Body of pancreas (tissue), 4 donors: ENCODE results near the gene NDUFB11. TPM values are rescaled to one million over a fixed set of nuclear protein-coding genes. Genes with fewer than 3 reads are reported as not detected.
"Not testable (repeated sequence)": the region's sequence is repeated elsewhere in the genome, so short reads cannot be mapped to it uniquely, and the experiment has no call there.

Experiments
- ATAC-seq: fragments of 150-250 bp; one replicate; pipeline ENCODE4 v1.9.1; 2016
- DNase-seq, 4 donors: peaks; one replicate each; pipeline ENCODE4 v3.0.0-alpha.2; 2019
- H3K27ac ChIP-seq, 4 donors: fragments of 200-600 bp; sonication (generic); 1 replicate in 3 of 4; 2 replicates in 1 of 4; pipeline versions ENCODE4 v1.5.1 to v1.6.1; 2016 to 2019; ENCODE audit warnings: mild to moderate bottlenecking in 1 of 4, mixed read lengths in 1 of 4, moderate library complexity in 1 of 4
- H3K27me3 ChIP-seq, 2 donors: fragments of 200-600 bp; sonication (generic); one replicate each; pipeline ENCODE4 v1.6.0; 2016; ENCODE audit warnings: mild to moderate bottlenecking in 1 of 2
- H3K36me3 ChIP-seq, 2 donors: fragments of 200-600 bp; sonication (generic); replicated peaks in 1 of 2; 2 replicates each; pipeline ENCODE4 v1.5.1; 2016; ENCODE audit warnings: low read depth in 2 of 2; ENCODE audit not compliant: insufficient read depth in 1 of 2
- H3K4me1 ChIP-seq: fragments of 200-600 bp; sonication (generic); one replicate; pipeline ENCODE4 v1.6.0; 2016
- H3K4me3 ChIP-seq, 2 donors: fragments of 200-600 bp; sonication (generic); 1 replicate in 1 of 2; 2 replicates in 1 of 2; pipeline ENCODE4 v1.5.1; 2016 to 2019
- H3K9me3 ChIP-seq, 3 donors: fragments of 200-600 bp; sonication (generic); 1 replicate in 2 of 3; 2 replicates in 1 of 3; pipeline ENCODE4 v1.5.1; 2016
- POLR2A ChIP-seq, 3 donors: fragments of 450-650 bp; IDR thresholded peaks; one replicate each; pipeline ENCODE4 v1.6.1; 2016; ENCODE audit warnings: antibody characterized with exemption in 3 of 3, mild to moderate bottlenecking in 2 of 3
- WGBS, 2 donors: methylation state at CpG; one replicate each; pipeline ENCODE4 v1.1.5; 2017; 5-methylcytosine and 5-hydroxymethylcytosine counted together
- intact Hi-C: fragments of 100-400 bp; cut with DNase I; formaldehyde crosslinking; loops from one replicate; pipeline ENCODE4 v1.15.1; 2023
- total RNA-seq, 2 donors: library from RNA; depleted of rRNA; stranded (reverse); fragments of >200 nt; gene quantifications; one replicate each; pipeline ENCODE4 v1.1.0, GENCODE V29; 2016
- TF ChIP-seq, protein P1 (sequence below), 7 experiments: fragments of 450-650 bp in 4 of 7; fragments of 200-600 bp in 3 of 7; sonication (generic) in 3 of 7; IDR thresholded peaks; one replicate each; pipeline ENCODE4 v1.5.1; 2016 to 2019; ENCODE audit warnings: antibody characterized with exemption in 7 of 7

The NDUFB11 gene
- total RNA-seq, 2 donors from 2014 or later = 66.7 to 80.1 TPM

DNA sequence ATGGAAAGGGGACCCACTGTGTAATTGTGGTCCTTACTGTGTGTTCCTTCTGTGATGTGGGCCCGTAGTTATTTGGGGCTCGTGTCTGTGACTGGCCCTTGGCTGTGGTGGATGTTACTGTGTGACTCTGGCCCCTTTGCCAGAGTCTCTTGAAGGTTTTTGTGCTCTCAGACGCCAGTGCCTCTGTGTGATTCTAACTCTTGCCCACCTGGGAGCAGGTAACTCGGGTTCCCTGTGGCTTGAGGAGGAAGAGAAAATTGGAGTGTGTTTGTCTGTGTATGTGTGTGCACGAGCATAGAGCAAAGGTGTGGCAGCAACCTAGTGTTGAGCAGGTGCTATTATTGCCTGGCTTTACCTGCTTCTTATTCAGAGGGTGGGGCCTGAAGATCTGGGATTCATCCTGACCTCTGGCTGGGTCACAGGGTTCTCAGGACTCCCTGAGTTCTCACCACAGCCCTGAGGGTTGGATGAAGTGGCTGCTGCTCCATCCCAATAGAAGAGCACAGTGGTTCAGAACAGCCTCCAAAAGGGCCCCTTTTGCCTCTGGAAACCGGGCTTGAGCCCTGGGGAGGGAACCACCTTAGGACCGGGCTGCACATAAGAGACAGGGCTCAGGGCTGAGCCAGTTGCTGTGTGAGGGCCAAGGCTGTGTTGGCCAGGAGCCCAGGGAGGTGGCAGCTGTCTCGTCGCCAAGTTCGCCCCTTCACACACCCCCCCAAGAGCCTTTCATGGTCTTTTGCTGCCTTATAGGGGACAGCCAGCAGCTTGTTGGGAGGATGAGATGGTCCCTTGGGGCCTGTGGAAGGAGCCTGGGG is 1.8 kb upstream of the NDUFB11 start:
- ATAC-seq (no peak), DNase-seq (peak in 1 of 4 donors; percentile 30)
- H3K27me3 ChIP-seq = no peaks in the 10 kb centered on the region
- peak overlapping the region in 2 of 4 donors; percentile 93 to 96 for H3K27ac ChIP-seq
- no peaks in the 10 kb centered on the region for H3K9me3 ChIP-seq
- 0% methylated on average over 1 to 5 of the region's 10 CpGs for WGBS, 2 donors
- no peaks in the 10 kb centered on the region for H3K36me3 ChIP-seq
- H3K4me3 ChIP-seq = peak overlapping the region in 1 of 2 donors; percentile 48
- TF ChIP-seq, protein P1, sequence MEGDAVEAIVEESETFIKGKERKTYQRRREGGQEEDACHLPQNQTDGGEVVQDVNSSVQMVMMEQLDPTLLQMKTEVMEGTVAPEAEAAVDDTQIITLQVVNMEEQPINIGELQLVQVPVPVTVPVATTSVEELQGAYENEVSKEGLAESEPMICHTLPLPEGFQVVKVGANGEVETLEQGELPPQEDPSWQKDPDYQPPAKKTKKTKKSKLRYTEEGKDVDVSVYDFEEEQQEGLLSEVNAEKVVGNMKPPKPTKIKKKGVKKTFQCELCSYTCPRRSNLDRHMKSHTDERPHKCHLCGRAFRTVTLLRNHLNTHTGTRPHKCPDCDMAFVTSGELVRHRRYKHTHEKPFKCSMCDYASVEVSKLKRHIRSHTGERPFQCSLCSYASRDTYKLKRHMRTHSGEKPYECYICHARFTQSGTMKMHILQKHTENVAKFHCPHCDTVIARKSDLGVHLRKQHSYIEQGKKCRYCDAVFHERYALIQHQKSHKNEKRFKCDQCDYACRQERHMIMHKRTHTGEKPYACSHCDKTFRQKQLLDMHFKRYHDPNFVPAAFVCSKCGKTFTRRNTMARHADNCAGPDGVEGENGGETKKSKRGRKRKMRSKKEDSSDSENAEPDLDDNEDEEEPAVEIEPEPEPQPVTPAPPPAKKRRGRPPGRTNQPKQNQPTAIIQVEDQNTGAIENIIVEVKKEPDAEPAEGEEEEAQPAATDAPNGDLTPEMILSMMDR (IDR thresholded peaks at IDR 0.05) = no peak
- TF ChIP-seq POLR2A (IDR thresholded peaks at IDR 0.05) = no peak
- intact Hi-C loops = no loop called here
- H3K4me1 ChIP-seq = peaks cover 19% of the 10 kb centered on the region

DNA sequence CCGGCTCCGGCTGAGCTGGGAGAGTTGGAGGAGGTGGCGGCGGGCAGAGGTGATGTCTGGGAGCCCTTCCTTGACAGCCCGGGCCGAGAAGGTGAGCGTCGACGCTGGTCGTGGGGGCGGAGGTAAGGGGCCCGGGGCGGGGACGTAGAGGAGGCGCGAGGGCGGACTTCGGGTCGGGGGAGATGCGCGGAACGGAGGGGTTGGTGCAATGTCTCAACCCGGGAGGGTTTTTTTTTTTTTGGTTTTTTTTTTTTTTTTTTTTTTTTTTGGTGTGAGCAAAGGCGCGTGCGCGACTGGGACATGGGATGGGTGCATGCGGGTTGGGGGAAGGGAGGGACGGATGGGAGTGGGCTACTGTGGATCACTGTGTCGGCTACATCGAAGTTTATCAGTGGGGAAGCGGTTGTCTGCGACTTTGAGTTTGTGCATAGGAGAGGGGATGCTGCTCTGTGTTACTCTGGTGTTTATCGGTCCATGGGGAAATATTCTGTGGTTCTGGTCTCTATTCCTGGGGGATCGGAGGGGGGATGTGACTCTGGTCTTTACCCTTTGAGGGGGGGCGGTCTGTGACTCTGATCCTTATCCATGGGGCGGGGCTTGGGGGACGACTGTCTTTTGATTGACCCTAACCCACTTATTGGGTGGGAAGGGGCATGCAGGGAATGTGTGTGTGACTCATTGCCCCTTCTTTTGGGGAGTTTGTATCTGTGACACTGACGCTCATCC is 1.1 kb upstream of the NDUFB11 start:
- intact Hi-C loops = no loop called here
- 0 to 1% methylated on average over 19 to 35 of the region's 39 CpGs for WGBS, 2 donors
- ATAC-seq (peak; percentile 25), DNase-seq (no peak)
- Histone ChIP-seq H3K27ac (peak overlapping the region; percentile 93 to 96 (median 94)), H3K9me3 (no peaks in the 10 kb centered on the region), H3K27me3 (no peaks in the 10 kb centered on the region), H3K36me3 (no peaks in the 10 kb centered on the region), H3K4me1 (peaks cover 19% of the 10 kb centered on the region), H3K4me3 (peak overlapping the region; percentile 48 to 51)
- no peak for TF ChIP-seq POLR2A (IDR thresholded peaks at IDR 0.05)
- TF ChIP-seq, protein P1 (IDR thresholded peaks at IDR 0.05) = no peak

DNA sequence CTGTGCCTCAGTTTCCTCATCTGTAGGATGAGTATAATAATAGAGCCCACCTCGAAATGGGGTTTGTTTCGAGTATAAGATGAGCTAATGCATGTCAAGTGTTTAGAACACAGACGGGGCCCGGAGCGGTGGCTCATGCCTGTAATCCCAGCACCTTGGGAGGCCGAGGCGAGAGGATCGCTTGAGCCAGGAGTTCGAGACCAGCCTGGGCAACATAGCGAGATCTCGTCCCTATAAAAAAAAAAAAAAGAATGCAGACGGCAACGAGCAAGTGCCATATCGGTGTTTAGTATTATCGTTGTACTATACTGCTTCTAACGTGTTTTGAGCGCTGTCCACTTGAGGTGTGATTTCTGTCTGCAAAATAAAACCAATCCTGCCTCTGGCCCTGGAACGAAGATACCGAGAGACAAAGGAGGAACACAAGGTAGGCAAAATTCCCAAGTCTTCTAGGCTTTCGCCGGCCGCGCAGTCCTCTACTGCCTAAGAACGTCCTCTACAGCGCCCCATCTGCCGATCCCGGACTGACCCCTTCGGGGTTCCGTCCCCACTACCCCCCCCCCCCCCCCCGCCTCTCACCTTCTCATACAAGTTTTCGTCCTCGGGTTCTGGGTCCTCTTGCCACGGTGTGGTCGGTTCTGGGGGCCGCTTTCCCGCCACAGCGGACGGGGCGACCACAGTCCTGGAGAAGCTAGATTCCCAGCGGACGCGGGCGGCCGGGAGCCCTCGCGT is 442 bp downstream of the NDUFB11 start:
- intact Hi-C loops = no loop called here
- peak overlapping the region; percentile 93 to 96 (median 94) for H3K27ac ChIP-seq
- TF ChIP-seq POLR2A (IDR thresholded peaks at IDR 0.05) = no peak
- TF ChIP-seq, protein P1 (IDR thresholded peaks at IDR 0.05) = no peak
- DNase-seq (peak; percentile 38 to 50 (median 46)), ATAC-seq (peak; percentile 39)
- no peaks in the 10 kb centered on the region for H3K36me3 ChIP-seq
- H3K4me1 ChIP-seq = peaks cover 19% of the 10 kb centered on the region
- peak overlapping the region; percentile 27 to 37 for H3K4me3 ChIP-seq
- H3K27me3 ChIP-seq = no peaks in the 10 kb centered on the region
- WGBS, 2 donors = 0 to 3% methylated on average over 15 to 29 of the region's 46 CpGs
- no peaks in the 10 kb centered on the region for H3K9me3 ChIP-seq

DNA sequence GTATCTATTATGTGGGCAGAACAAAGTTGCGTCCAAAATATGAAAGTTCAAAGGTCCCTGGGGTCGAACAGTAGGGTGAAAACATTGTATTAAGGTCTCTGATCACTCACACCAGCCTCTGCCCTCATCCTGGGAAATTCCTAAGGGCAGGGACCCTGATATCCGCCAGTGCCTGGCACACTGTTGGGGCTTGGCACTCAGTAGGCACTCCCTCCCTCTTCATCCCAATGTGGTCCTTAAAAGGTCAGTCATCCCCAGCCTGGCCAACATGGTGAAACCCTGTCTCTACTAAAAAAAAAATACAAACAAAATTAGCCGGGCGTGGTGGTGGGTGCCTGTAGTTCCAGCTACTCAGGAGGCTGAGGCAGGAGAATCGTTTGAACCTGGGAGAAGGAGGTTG is 6.3 kb downstream of the NDUFB11 start:
- no peaks in the 10 kb centered on the region for H3K4me1 ChIP-seq
- no peak overlapping the region for H3K4me3 ChIP-seq
- no peak for DNase-seq
- H3K27ac ChIP-seq = no peak overlapping the region
- TF ChIP-seq, protein P1 (IDR thresholded peaks at IDR 0.05) = no peak
- no peak for TF ChIP-seq POLR2A (IDR thresholded peaks at IDR 0.05)
- ATAC-seq = no peak
- H3K9me3 ChIP-seq = no peaks in the 10 kb centered on the region
- intact Hi-C loops = no loop called here
- 85 to 91% methylated on average over 2 to 6 of the region's 6 CpGs for WGBS, 2 donors
- H3K27me3 ChIP-seq = no peaks in the 10 kb centered on the region
- no peaks in the 10 kb centered on the region for H3K36me3 ChIP-seq

DNA sequence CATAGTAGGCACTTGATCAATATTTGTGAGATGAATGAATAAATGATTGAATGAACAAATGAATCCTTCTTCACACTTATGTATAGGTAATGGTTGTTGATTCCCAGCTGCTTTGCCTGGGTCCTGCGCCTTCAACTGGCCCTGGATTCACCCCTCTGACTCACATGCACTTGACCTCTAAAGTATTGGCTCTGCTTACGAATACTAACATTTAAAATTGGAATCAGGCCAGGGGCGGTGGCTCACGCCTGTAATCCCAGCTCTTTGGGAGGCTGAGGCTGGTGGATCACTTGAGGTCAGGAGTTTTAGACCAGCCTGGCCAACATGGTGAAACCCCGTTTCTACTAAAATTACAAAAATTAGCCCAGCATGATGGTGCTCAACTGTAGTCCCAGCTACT is 8.9 kb downstream of the NDUFB11 start:
- intact Hi-C loops, H3K36me3 ChIP-seq, ATAC-seq, H3K9me3 ChIP-seq, H3K4me1 ChIP-seq, H3K27ac ChIP-seq, H3K27me3 ChIP-seq, H3K4me3 ChIP-seq: not testable (repeated sequence)
- 74 to 78% methylated on average over 1 to 5 of the region's 5 CpGs for WGBS, 2 donors
- peak in 2 of 4 donors; percentile 4 to 34 for DNase-seq
